Activated CD4-positive, CD25-positive, alpha-beta regulatory T cell treated with anti-CD3 and anti-CD28 coated beads, Interleukin-2, amount 50 U/mL, for 72 hours (primary cell): Measurements from ENCODE around the gene TBX2.

ENCODE experiments used
- DNase-seq: peaks from one replicate; pipeline ENCODE4 v3.0.0; 2021

TBX2 gene

GRCh38 chr17:61403801-61404662 is 4.4 kb downstream of the TBX2 start:
- no peak for DNase-seq

GRCh38 chr17:61404663-61404912 is 4.9 kb downstream of the TBX2 start:
- no peak for DNase-seq

- no peak for DNase-seq
Observed at GRCh38 chr17:61404913-61405685, 5.5 kb downstream of the TBX2 start.

- DNase-seq: no peak
Observed at GRCh38 chr17:61405686-61406536, 6.3 kb downstream of the TBX2 start.

- no peak for DNase-seq
Observed at GRCh38 chr17:61406537-61406845, 6.8 kb downstream of the TBX2 start.

- no peak for DNase-seq
Observed at GRCh38 chr17:61406971-61407911, 7.6 kb downstream of the TBX2 start.

GRCh38 chr17:61408151-61409041 is 8.8 kb downstream of the TBX2 start:
- peak; percentile 34 for DNase-seq

GRCh38 chr17:61409301-61410112 is 9.9 kb downstream of the TBX2 start:
- peak; percentile 51 for DNase-seq

GRCh38 chr17:61410141-61411010 is 10.7 kb downstream of the TBX2 start:
- DNase-seq: peak; percentile 75

- DNase-seq: no peak
Observed at GRCh38 chr17:61411011-61411260, 11.3 kb downstream of the TBX2 start.

GRCh38 chr17:61411261-61412142 is 11.9 kb downstream of the TBX2 start:
- DNase-seq: peak; percentile 57

- peak; percentile 85 for DNase-seq
Observed at GRCh38 chr17:61412143-61412859, 12.7 kb downstream of the TBX2 start.

GRCh38 chr17:61412860-61413660 is 13.4 kb downstream of the TBX2 start:
- peak; percentile 34 for DNase-seq

- DNase-seq: no peak
Observed at GRCh38 chr17:61413661-61414126, 14.1 kb downstream of the TBX2 start.

- no peak for DNase-seq
Observed at GRCh38 chr17:61414141-61414935, 14.7 kb downstream of the TBX2 start.

- no peak for DNase-seq
Observed at GRCh38 chr17:61414936-61415251, 15.3 kb downstream of the TBX2 start.
